Measurements from ENCODE around the gene DUS1L.

DUS1L gene

GRCh38 chr17:82065638-82066303 is at the start of gene DUS1L:
Gene DUS1L, minus strand, starts transcription at chr17:82065804. Its CDS starts 745 bp downstream, at chr17:82065059.
- H3K4me3 ChIP-seq (ENCODE audit: low read depth, low read length): peak within 1 kb of the TSS; percentile 98
- peak; percentile 83 for DNase-seq (ENCODE audit: low read depth)
- no peak for TF ChIP-seq CTCF (IDR thresholded peaks at IDR 0.05; ENCODE audit: insufficient read depth, low read depth, low read length, missing control alignments)

GRCh38 chr17:82114872-82115271 is 49.3 kb upstream of the DUS1L start:
- no peak for DNase-seq (ENCODE audit: low read depth)
- no peak for TF ChIP-seq CTCF (IDR thresholded peaks at IDR 0.05; ENCODE audit: insufficient read depth, low read depth, low read length, missing control alignments)
- no peak overlapping the region for H3K4me3 ChIP-seq (ENCODE audit: low read depth, low read length)

GRCh38 chr17:82114447-82114846 is 48.8 kb upstream of the DUS1L start:
- no peak overlapping the region for H3K4me3 ChIP-seq (ENCODE audit: low read depth, low read length)
- no peak for TF ChIP-seq CTCF (IDR thresholded peaks at IDR 0.05; ENCODE audit: insufficient read depth, low read depth, low read length, missing control alignments)
- DNase-seq (ENCODE audit: low read depth): no peak

GRCh38 chr17:82113941-82114340 is 48.3 kb upstream of the DUS1L start:
- no peak for DNase-seq (ENCODE audit: low read depth)
- no peak overlapping the region for H3K4me3 ChIP-seq (ENCODE audit: low read depth, low read length)
- TF ChIP-seq CTCF (IDR thresholded peaks at IDR 0.05; ENCODE audit: insufficient read depth, low read depth, low read length, missing control alignments): no peak

- H3K4me3 ChIP-seq (ENCODE audit: low read depth, low read length): no peak overlapping the region
- DNase-seq (ENCODE audit: low read depth): no peak
- no peak for TF ChIP-seq CTCF (IDR thresholded peaks at IDR 0.05; ENCODE audit: insufficient read depth, low read depth, low read length, missing control alignments)
These were observed 47.8 kb upstream of the DUS1L start for GRCh38 chr17:82113422-82113821.

GRCh38 chr17:82112914-82113311 is 47.3 kb upstream of the DUS1L start:
- TF ChIP-seq CTCF (IDR thresholded peaks at IDR 0.05; ENCODE audit: insufficient read depth, low read depth, low read length, missing control alignments): no peak
- DNase-seq (ENCODE audit: low read depth): no peak
- H3K4me3 ChIP-seq (ENCODE audit: low read depth, low read length): no peak overlapping the region

Data from GM12865 (cell line).